ENCODE data around the gene SPDYE3.
A peak's percentile ranks its signal among the peaks of the same experiment; 100 is the strongest.
"Not testable (repeated sequence)": the region's sequence is repeated elsewhere in the genome, so short reads cannot be mapped to it uniquely, and the experiment has no call there.

The SPDYE3 gene

DNA sequence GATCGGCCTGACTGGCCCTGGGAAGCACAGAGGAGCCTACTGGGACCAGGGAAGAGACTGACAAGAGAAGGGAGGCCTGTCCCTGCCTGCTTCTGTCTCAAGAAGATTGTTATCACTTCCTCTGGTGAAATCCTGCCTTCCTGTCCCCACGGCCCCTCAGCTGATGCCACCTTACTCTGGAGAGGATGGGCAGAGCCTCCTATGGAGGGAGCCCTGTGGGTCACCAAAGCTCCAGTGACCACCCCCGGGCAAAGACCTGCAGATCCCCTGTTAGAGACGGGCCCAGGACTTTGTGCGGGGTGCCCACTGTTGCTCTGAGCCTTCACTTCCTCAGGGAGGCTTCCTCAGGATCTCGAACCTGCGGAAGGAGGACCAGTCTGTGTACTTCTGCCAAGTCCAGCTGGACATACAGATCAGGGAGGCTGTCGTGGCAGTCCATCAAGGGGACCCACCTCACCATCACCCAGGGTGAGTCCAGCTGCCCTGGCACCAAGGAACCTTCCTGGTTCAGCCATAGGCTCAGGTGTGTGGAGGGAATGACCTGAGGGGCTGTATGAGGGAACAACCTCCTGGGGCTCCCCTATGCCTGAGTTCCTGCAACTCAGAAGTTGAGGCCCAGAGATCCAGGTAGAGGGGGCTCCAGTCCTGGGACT is 49.0 kb downstream of the SPDYE3 start:
- Mint-ChIP-seq H3K36me3 (peaks cover 8% of the 10 kb centered on the region), H3K9me3 (ENCODE audit: low read depth) (no peaks in the 10 kb centered on the region), H3K4me3 (no peak overlapping the region), H3K4me1 (ENCODE audit: low read depth) (peaks cover 20% of the 10 kb centered on the region), H3K27ac (no peak overlapping the region), H3K27me3 (no peaks in the 10 kb centered on the region)

DNA sequence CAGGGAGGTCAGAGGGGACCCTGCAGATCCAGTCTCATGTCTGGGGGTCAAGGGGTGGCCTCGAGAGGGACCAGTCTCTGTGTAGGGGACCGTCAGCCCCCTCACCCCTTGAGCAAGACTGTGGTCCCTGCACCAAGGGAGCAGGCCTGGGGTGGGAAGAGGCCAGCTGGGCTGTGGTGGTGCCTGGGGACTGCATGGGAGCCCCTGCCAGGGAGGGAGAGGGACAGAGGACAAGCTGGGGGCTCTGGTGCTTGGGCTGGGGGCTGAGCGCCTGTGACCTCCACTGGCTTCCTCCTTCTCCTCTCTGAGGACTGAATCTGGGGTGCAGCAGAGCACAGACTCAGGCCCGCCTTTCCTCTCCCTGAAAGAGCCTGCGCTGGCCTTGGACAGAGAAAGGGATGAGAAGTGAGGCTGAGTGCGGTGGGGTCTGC is 49.6 kb downstream of the SPDYE3 start:
- H3K9me3 Mint-ChIP-seq (ENCODE audit: low read depth), result no peaks in the 10 kb centered on the region
- no peaks in the 10 kb centered on the region for H3K27me3 Mint-ChIP-seq
- no peak overlapping the region for H3K4me3 Mint-ChIP-seq
- H3K36me3 Mint-ChIP-seq, result peaks cover 11% of the 10 kb centered on the region
- H3K27ac Mint-ChIP-seq, result peak overlapping the region; percentile 34
- peaks cover 16% of the 10 kb centered on the region for H3K4me1 Mint-ChIP-seq (ENCODE audit: low read depth)

DNA sequence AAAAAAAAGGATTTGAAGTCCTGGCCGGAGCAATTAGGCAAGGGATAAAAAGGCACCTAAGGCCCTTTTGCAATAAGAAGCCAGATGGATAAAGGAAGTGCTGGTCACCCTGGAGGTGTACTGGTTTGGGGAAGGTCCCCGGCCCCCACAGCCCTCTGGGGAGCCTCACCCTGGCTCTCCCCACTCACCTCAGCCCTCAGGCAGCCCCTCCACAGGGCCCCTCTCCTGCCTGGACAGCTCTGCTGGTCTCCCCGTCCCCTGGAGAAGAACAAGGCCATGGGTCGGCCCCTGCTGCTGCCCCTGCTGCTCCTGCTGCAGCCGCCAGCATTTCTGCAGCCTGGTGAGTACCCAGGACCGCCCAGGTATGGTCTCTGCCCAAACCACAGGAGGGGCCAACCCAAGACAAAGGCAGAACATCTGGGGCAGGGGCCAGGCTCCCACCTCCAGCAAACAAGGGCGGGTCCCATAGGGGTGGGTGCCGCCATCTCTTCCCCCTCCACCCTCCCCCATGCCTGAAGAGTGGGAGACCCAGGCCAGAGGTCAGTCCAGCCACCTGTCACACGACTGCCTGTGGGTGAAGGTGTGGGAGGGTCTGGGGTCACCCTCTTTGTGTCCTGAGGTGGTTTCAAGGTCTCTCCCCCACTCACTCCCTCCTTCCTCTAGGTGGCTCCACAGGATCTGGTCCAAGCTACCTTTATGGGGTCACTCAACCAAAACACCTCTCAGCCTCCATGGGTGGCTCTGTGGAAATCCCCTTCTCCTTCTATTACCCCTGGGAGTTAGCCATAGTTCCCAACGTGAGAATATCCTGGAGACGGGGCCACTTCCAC is 50.7 kb downstream of the SPDYE3 start, which contains the start of gene PILRB:
TSS of gene PILRB (plus strand) at position 91 of the 830 bp plus-strand sequence. CDS start at position 277, 186 bp downstream.
- Mint-ChIP-seq H3K9me3 (ENCODE audit: low read depth) (no peaks in the 10 kb centered on the region), H3K4me3 (no peak within 1 kb of the TSS), H3K27ac (peak within 1 kb of the TSS; percentile 34), H3K4me1 (ENCODE audit: low read depth) (peaks cover 12% of the 10 kb centered on the region), H3K27me3 (no peaks in the 10 kb centered on the region), H3K36me3 (peaks cover 14% of the 10 kb centered on the region)

DNA sequence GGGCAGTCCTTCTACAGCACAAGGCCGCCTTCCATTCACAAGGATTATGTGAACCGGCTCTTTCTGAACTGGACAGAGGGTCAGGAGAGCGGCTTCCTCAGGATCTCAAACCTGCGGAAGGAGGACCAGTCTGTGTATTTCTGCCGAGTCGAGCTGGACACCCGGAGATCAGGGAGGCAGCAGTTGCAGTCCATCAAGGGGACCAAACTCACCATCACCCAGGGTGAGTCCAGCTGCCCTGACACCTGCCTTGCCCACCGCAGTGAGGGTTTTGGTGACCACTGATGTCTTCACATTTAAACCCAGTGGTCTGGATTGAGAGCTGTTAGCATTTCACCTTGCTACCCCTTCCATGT is 51.3 kb downstream of the SPDYE3 start:
- H3K4me1 Mint-ChIP-seq (ENCODE audit: low read depth), result peaks cover 6% of the 10 kb centered on the region
- H3K9me3 Mint-ChIP-seq (ENCODE audit: low read depth), result no peaks in the 10 kb centered on the region
- no peaks in the 10 kb centered on the region for H3K27me3 Mint-ChIP-seq
- no peak overlapping the region for H3K4me3 Mint-ChIP-seq
- H3K27ac Mint-ChIP-seq, result no peak overlapping the region
- H3K36me3 Mint-ChIP-seq, result peaks cover 15% of the 10 kb centered on the region

DNA sequence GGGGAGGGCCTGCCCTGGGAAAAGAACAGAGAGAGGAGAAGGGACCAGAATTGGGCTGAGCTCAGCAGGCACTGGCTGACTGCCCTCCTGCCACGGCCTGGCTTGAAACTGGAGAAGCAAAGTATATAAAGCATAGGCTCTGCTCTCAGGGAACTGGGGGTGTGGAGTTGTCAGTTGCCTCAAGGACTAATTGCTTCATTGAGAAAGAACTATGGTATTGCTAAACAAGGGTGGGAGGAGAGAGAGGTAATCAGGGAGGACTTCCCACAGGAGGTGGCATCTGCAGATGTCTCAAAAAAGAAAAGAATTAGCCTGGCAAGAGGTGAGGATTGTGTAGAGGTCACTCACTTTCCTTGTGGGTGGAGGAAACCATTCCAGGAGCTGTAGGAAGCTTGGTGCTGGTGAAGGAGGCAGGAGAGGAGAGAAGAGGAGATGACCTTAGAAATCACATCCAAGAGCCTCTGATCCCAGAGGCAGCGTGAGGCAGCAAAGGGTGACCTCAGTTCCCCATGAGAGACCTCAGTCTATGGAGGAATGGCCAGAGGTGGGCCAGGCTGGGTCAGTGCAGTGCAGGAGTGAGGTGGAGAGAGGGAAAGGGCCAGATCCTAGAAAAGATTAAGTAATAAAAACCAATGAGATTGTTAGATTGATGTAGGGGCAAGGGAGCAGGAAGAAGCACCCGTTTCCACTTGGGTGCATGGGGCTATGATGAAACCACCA is 52.8 kb downstream of the SPDYE3 start:
- Mint-ChIP-seq H3K36me3 (peaks cover 15% of the 10 kb centered on the region), H3K4me1 (ENCODE audit: low read depth) (peaks cover 4% of the 10 kb centered on the region), H3K9me3 (ENCODE audit: low read depth) (no peaks in the 10 kb centered on the region), H3K27ac (peak overlapping the region; percentile 41), H3K4me3 (no peak overlapping the region), H3K27me3 (no peaks in the 10 kb centered on the region)

DNA sequence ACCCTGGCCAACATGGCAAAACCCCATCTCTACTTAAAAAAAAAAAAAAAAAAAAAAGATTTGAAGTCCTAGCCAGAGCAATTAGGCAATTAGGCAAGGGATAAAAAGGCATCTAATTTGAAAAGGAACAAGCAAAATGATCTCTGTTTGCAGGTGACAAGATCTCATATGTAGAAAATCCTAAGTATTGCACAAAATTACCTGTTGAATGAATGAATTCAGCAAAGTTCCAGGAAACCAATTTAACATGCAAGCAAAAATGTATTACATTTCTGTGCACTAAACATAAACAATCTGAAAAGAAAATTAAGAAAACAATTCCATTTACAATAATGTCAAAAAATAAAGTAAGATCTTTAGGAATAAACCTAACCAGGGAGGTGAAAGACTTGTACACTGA is 55.6 kb downstream of the SPDYE3 start:
- Mint-ChIP-seq H3K27me3 (no peaks in the 10 kb centered on the region), H3K9me3 (ENCODE audit: low read depth) (no peaks in the 10 kb centered on the region), H3K27ac (no peak overlapping the region), H3K36me3 (peaks cover 18% of the 10 kb centered on the region), H3K4me3 (no peak overlapping the region), H3K4me1 (ENCODE audit: low read depth) (peaks cover 29% of the 10 kb centered on the region)

DNA sequence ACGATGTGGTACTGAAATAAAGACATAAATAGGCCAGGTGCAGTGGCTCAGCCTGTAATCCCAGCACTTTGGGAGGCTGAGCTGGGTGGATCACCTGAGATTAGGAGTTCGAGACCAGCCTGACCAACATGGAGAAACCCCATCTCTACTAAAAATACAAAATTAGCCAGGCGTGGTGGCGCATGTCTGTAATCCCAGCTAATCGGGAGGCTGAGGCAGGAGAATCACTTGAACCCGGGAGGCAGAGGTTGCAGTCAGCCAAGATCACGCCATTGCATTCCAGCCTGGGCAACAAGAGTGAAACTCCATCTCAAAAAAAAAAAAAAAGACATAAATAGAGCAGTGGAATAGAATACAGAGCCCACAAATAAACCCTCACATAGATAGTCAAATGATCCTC is 56.3 kb downstream of the SPDYE3 start:
- not testable (repeated sequence) for H3K9me3 Mint-ChIP-seq (ENCODE audit: low read depth); H3K27ac Mint-ChIP-seq; H3K27me3 Mint-ChIP-seq; H3K4me3 Mint-ChIP-seq
- H3K36me3 Mint-ChIP-seq, result peaks cover 18% of the 10 kb centered on the region
- peaks cover 31% of the 10 kb centered on the region for H3K4me1 Mint-ChIP-seq (ENCODE audit: low read depth)

DNA sequence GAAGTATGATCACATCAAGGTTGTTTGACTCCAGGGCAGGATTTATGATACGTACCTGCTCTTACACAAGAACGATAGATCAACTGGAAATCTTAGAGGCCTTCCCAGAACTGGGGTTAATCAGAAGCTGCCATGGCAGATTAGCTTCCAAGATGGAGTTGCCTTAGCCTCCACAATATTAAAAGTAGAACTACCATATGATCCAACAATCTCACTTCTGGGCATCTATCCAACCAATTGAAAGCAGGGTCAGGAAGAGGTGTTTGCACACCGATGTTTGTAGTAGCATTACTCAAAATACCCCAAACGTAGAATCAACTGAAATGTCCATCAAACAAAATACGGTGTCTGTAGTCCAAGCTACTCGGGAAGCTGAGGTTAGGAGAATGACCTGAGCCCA is 57.0 kb downstream of the SPDYE3 start:
- peaks cover 18% of the 10 kb centered on the region for H3K36me3 Mint-ChIP-seq
- no peaks in the 10 kb centered on the region for H3K9me3 Mint-ChIP-seq (ENCODE audit: low read depth)
- H3K27ac Mint-ChIP-seq, result peak overlapping the region; percentile 7
- H3K4me1 Mint-ChIP-seq (ENCODE audit: low read depth), result peaks cover 31% of the 10 kb centered on the region
- H3K27me3 Mint-ChIP-seq, result no peaks in the 10 kb centered on the region
- no peak overlapping the region for H3K4me3 Mint-ChIP-seq

DNA sequence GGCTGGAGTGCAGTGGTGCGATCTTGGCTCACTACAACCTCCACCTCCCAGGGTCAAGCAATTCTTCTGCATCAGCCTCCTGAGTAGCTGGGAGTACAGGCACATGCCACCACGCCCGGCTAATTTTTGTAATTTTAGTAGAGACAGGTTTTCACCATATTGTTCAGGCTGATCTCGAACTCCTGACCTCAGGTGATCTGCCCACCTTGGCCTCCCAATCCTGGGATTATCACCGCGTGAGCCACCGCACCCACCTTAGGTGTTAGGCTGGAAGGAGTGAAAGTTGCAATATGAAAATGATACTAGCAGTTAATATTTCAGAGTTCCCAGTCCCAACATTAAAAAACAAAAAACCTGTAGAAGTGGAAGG is 58.5 kb downstream of the SPDYE3 start:
- H3K4me3 Mint-ChIP-seq, result peak overlapping the region; percentile 20

DNA sequence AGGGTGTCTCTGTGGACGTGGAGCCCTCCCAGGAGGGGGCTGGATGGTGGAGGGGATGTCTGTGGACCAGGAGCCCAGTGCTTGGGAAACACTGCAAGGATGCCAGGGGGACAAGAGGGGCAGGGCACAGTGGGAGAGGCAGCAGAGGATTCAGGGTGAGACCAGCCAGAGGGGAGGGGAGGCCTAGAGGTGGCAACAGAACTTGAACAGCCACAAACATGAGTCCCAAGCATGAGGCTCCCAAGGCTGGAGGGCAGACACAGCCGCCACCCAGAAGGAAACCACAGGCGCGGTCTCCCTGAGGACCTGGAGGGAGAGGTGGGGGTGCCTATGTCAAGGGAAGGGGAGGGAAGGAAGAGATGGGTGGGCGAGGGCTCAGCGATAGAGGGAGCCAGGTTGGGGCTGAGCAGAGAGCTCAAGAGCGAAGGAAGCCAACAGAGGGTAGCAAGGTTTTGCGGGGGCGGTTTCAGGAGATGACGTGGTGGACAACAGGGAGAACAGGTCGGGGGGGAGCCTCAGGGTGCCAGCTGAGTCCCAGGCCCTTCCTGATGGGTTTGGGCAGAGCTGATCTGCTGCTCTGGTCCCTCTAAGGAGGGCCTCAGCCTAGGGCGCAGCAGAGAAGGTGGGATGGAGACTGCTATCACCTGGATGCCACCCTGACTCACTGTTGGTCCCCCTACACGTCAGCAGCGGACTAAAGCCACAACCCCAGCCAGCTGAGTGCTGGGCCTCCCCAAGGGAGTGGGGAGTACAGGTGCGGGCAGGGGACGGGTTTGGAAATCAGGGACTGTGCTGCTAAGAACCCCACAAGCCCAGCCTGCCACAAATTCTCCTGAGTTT is 59.1 kb downstream of the SPDYE3 start:
- Mint-ChIP-seq H3K4me1 (ENCODE audit: low read depth) (peaks cover 40% of the 10 kb centered on the region), H3K4me3 (peak overlapping the region; percentile 23), H3K27ac (peak overlapping the region; percentile 91), H3K9me3 (ENCODE audit: low read depth) (no peaks in the 10 kb centered on the region), H3K36me3 (peaks cover 12% of the 10 kb centered on the region), H3K27me3 (no peaks in the 10 kb centered on the region)

More for the DNA sequence above, 58.5 kb downstream of the SPDYE3 start:
- not testable (repeated sequence) for H3K9me3 Mint-ChIP-seq (ENCODE audit: low read depth); H3K27me3 Mint-ChIP-seq
- Mint-ChIP-seq H3K4me1 (ENCODE audit: low read depth) (peaks cover 34% of the 10 kb centered on the region), H3K36me3 (peaks cover 12% of the 10 kb centered on the region), H3K27ac (peak overlapping the region; percentile 91)

DNA sequence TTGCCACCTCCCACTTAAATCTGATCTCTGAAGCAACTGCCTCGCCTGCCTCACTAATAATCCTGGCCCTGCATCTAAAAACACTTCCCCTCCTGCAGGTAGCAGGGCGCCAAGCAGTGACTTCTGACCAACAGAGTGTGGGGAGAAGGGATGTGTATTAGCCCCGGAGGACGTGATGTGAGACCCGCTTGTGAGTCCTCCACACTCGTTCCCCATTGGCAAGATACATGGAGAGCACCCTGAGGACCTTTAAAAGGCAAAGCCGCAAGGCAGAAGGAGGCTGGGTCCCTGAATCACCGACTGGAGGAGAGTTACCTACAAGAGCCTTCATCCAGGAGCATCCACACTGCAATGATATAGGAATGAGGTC is 59.7 kb downstream of the SPDYE3 start:
- Mint-ChIP-seq H3K27me3 (no peaks in the 10 kb centered on the region), H3K9me3 (ENCODE audit: low read depth) (no peaks in the 10 kb centered on the region), H3K27ac (peak overlapping the region; percentile 64), H3K4me1 (ENCODE audit: low read depth) (peaks cover 44% of the 10 kb centered on the region), H3K4me3 (no peak overlapping the region), H3K36me3 (peaks cover 9% of the 10 kb centered on the region)

DNA sequence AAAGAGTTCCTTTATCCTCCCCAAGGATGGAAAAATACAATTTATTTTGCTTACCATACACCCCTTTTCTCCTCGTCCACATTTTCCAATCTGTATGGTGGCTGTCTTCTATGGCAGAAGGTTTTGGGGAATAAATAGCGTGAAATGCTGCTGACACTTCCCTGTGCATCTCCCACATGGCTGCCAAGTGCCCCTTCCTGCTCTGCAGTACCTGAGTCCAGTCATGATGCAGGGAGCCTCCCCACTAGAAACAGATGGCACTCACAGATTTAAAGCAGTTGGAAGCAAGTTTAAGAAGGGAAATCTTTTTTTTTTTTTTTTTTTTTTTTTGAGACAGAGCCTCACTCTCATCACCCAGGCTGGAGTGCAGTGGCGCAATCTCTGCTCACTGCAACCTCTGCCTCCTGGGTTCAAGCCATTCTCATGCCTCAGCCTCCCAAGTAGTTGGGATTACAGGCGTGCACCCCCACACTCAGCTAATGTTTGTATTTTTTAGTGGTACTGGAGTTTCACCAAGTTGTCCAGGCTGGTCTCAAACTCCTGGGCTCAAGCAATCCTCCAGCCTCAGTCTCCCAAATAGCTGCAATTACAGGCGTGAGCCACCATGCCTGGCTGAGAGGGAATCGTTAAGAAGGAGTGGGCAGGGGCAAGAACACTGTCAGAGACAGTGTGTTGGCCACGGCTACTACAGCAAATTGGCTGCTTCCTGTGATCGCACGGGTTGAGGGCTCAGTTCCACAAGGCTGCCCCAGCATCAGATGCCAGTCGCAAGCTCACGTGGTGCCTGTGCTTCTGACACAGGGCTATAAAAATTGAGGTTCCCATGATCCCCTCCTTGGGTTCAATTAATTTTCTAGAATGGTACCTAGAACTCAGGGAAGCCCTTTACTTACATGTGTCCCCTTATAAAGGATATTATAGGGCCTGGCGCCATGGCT is 60.4 kb downstream of the SPDYE3 start:
- Mint-ChIP-seq H3K27me3 (no peaks in the 10 kb centered on the region), H3K27ac (peak overlapping the region; percentile 64), H3K4me1 (ENCODE audit: low read depth) (peaks cover 48% of the 10 kb centered on the region), H3K4me3 (no peak overlapping the region), H3K9me3 (ENCODE audit: low read depth) (no peaks in the 10 kb centered on the region), H3K36me3 (peaks cover 8% of the 10 kb centered on the region)

DNA sequence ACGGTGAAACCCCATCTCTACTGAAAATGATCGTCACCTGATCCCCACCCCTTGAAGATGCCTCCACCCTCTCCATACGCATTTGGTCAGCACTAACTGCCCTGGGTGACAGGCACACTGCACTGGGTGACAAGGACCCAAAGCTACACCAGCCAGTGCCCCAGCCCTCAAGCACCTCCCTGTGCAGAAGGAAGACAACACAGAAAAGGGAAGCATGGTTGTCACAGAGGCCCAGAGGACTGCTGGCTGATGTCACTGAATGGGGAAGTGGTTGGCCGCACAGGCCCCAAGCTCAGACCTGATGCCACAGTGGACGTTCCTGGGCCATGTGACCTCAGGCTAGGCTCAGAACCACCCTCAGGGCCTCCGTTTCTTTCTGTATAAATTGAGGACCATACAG is 61.6 kb downstream of the SPDYE3 start:
- peaks cover 3% of the 10 kb centered on the region for H3K36me3 Mint-ChIP-seq
- peak overlapping the region; percentile 61 for H3K27ac Mint-ChIP-seq
- H3K4me3 Mint-ChIP-seq, result no peak overlapping the region
- H3K27me3 Mint-ChIP-seq, result no peaks in the 10 kb centered on the region
- H3K9me3 Mint-ChIP-seq (ENCODE audit: low read depth), result no peaks in the 10 kb centered on the region
- H3K4me1 Mint-ChIP-seq (ENCODE audit: low read depth), result peaks cover 50% of the 10 kb centered on the region

DNA sequence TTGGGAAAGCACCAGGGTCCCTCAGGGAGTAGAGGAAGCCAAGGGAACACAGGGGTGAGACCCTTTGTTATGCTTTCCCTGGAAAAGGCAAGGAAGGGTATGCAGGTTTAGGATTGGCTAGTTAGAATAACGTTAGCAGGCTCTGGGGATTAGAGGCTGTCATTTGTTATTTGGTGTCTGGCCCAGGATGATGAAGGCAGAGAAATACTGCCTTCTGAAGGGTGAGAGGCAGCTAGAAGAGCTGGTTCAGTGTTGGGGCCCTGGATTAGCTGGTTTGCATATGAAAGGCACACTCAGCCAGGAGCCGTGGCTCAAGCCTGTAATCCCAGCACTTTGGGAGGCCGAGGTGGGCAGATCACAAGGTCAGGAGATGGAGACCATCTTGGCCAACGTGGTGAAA is 62.8 kb downstream of the SPDYE3 start:
- H3K36me3 Mint-ChIP-seq, result peaks cover 3% of the 10 kb centered on the region
- no peak overlapping the region for H3K27ac Mint-ChIP-seq
- no peaks in the 10 kb centered on the region for H3K27me3 Mint-ChIP-seq
- H3K4me1 Mint-ChIP-seq (ENCODE audit: low read depth), result peaks cover 54% of the 10 kb centered on the region
- H3K4me3 Mint-ChIP-seq, result no peak overlapping the region
- H3K9me3 Mint-ChIP-seq (ENCODE audit: low read depth), result no peaks in the 10 kb centered on the region
